Endothelial cell (in vitro differentiated cells): Measurements from ENCODE around the gene VAMP4. TPM values are rescaled to one million over a fixed set of nuclear protein-coding genes. Genes with fewer than 3 reads are reported as not detected.
A peak's percentile ranks its signal among the peaks of the same experiment; 100 is the strongest.

Source experiments
- DNase-seq: peaks from one replicate; pipeline ENCODE4 v3.0.0; 2021; ENCODE audit warnings: low spot score
- H3K27ac Mint-ChIP-seq: one replicate; pipeline ENCODE4 v1.8.0; 2021; ENCODE audit warnings: mixed read lengths, inconsistent platforms; ENCODE audit not compliant: unreplicated experiment
- H3K27me3 Mint-ChIP-seq: one replicate; pipeline ENCODE4 v1.8.0; 2021; ENCODE audit warnings: mild to moderate bottlenecking, moderate library complexity, mixed read lengths, inconsistent platforms; ENCODE audit not compliant: unreplicated experiment
- H3K36me3 Mint-ChIP-seq: one replicate; pipeline ENCODE4 v1.8.0; 2021; ENCODE audit warnings: mild to moderate bottlenecking, low read depth, mixed read lengths, inconsistent platforms; ENCODE audit not compliant: unreplicated experiment
- H3K4me1 Mint-ChIP-seq: one replicate; pipeline ENCODE4 v1.8.0; 2021; ENCODE audit warnings: mild to moderate bottlenecking, mixed read lengths, inconsistent platforms; ENCODE audit not compliant: unreplicated experiment
- H3K4me3 Mint-ChIP-seq: one replicate; pipeline ENCODE4 v1.8.0; 2021; ENCODE audit warnings: mild to moderate bottlenecking, mixed read lengths, inconsistent platforms; ENCODE audit not compliant: unreplicated experiment
- H3K9me3 Mint-ChIP-seq: one replicate; pipeline ENCODE4 v1.8.0; 2021; ENCODE audit warnings: mixed read lengths, inconsistent platforms; ENCODE audit not compliant: unreplicated experiment
- CTCF ChIP-seq: fragments of 200-600 bp; sonication (generic); IDR thresholded peaks from one replicate; pipeline ENCODE4 v1.5.0; 2021; ENCODE audit warnings: antibody characterized with exemption; ENCODE audit not compliant: unreplicated experiment
- total RNA-seq: library from RNA; stranded (reverse); fragmentation: NEBNext Ultra II Directional; extraction: Animal tissue kit (Norgen Biotek cat#: 25700); gene quantifications from one replicate; pipeline ENCODE4 v1.2.1, GENCODE V29; 2021; ENCODE audit not compliant: unreplicated experiment

The VAMP4 gene
- total RNA-seq, 1 donor from 2014 or later = 11.1 TPM

- Mint-ChIP-seq H3K27me3 (peaks cover 4% of the 10 kb centered on the region), H3K27ac (peak overlapping the region; percentile 99), H3K4me1 (peaks cover 29% of the 10 kb centered on the region), H3K9me3 (no peaks in the 10 kb centered on the region), H3K36me3 (peaks cover 23% of the 10 kb centered on the region), H3K4me3 (peak overlapping the region; percentile 99)
- no peak for TF ChIP-seq CTCF
- DNase-seq = no peak
Measured at GRCh38 chr1:171780583-171781175, 38.8 kb upstream of the VAMP4 start.

- no peak for TF ChIP-seq CTCF
- H3K9me3 Mint-ChIP-seq = no peaks in the 10 kb centered on the region
- H3K4me1 Mint-ChIP-seq = no peaks in the 10 kb centered on the region
- no peak overlapping the region for H3K27ac Mint-ChIP-seq
- H3K4me3 Mint-ChIP-seq = no peak overlapping the region
- DNase-seq = no peak
- H3K36me3 Mint-ChIP-seq = no peaks in the 10 kb centered on the region
- H3K27me3 Mint-ChIP-seq = no peaks in the 10 kb centered on the region
Measured at GRCh38 chr1:171772312-171772711, 30.4 kb upstream of the VAMP4 start.

GRCh38 chr1:171769754-171770153 lies 27.9 kb upstream of the VAMP4 start:
- no peaks in the 10 kb centered on the region for H3K9me3 Mint-ChIP-seq
- H3K27me3 Mint-ChIP-seq = no peaks in the 10 kb centered on the region
- no peaks in the 10 kb centered on the region for H3K4me1 Mint-ChIP-seq
- no peak overlapping the region for H3K4me3 Mint-ChIP-seq
- DNase-seq = no peak
- H3K27ac Mint-ChIP-seq = no peak overlapping the region
- no peaks in the 10 kb centered on the region for H3K36me3 Mint-ChIP-seq
- TF ChIP-seq CTCF = no peak

GRCh38 chr1:171769171-171769570 lies 27.3 kb upstream of the VAMP4 start:
- Mint-ChIP-seq H3K27ac (no peak overlapping the region), H3K27me3 (no peaks in the 10 kb centered on the region), H3K4me1 (no peaks in the 10 kb centered on the region), H3K36me3 (no peaks in the 10 kb centered on the region), H3K4me3 (no peak overlapping the region), H3K9me3 (no peaks in the 10 kb centered on the region)
- TF ChIP-seq CTCF = no peak
- no peak for DNase-seq

- no peaks in the 10 kb centered on the region for H3K9me3 Mint-ChIP-seq
- no peaks in the 10 kb centered on the region for H3K4me1 Mint-ChIP-seq
- DNase-seq = no peak
- no peak overlapping the region for H3K27ac Mint-ChIP-seq
- H3K36me3 Mint-ChIP-seq = no peaks in the 10 kb centered on the region
- H3K4me3 Mint-ChIP-seq = no peak overlapping the region
- TF ChIP-seq CTCF = no peak
- no peaks in the 10 kb centered on the region for H3K27me3 Mint-ChIP-seq
Measured at GRCh38 chr1:171763764-171764163, 21.9 kb upstream of the VAMP4 start.
